Transverse colon (tissue), 4 donors: ENCODE results near the gene KASH5. TPM values are rescaled to one million over a fixed set of nuclear protein-coding genes. Genes with fewer than 3 reads are reported as not detected.

Experiments
- DNase-seq: peaks from one replicate; pipeline ENCODE4 v3.0.0-alpha.2; 2019
- H3K27ac ChIP-seq, 4 donors: fragments of 200-600 bp; sonication (generic); 2 replicates each; pipeline ENCODE4 v1.5.1; 2016 to 2018; ENCODE audit warnings: inconsistent platforms in 4 of 4
- H3K27me3 ChIP-seq: fragments of 200-600 bp; sonication (generic); 2 replicates; pipeline ENCODE4 v1.5.1; 2017; ENCODE audit warnings: inconsistent platforms
- H3K36me3 ChIP-seq, 4 donors: fragments of 200-600 bp; sonication (generic); 2 replicates each; pipeline ENCODE4 v1.5.1; 2017 to 2019; ENCODE audit warnings: inconsistent platforms in 4 of 4
- H3K4me1 ChIP-seq, 4 donors: fragments of 200-600 bp; sonication (generic); 2 replicates each; pipeline ENCODE4 v1.5.1; 2017 to 2020; ENCODE audit warnings: inconsistent platforms in 4 of 4
- H3K4me3 ChIP-seq, 4 donors: fragments of 200-600 bp; sonication (generic); 1 replicate in 1 of 4; 2 replicates in 3 of 4; pipeline versions ENCODE4 v1.5.1 to v1.6.1; 2017 to 2019; ENCODE audit warnings: inconsistent platforms in 4 of 4
- H3K9me3 ChIP-seq, 2 donors: fragments of 200-600 bp; sonication (generic); 2 replicates each; pipeline ENCODE4 v1.5.1; 2017 to 2019; ENCODE audit warnings: inconsistent platforms in 2 of 2
- CTCF ChIP-seq, 5 experiments: fragments of 200-600 bp in 3 of 5; fragments of 450-650 bp in 2 of 5; sonication (generic) in 3 of 5; IDR thresholded peaks; 1 replicate in 2 of 5; 2 replicates in 3 of 5; pipeline ENCODE4 v1.5.1; 2016 to 2017; ENCODE audit warnings: antibody characterized with exemption in 5 of 5, inconsistent platforms in 3 of 5, mild to moderate bottlenecking in 2 of 5, moderate library complexity in 1 of 5
- EP300 ChIP-seq: sonication (generic); formaldehyde crosslinking; IDR thresholded peaks from one replicate; pipeline ENCODE4 v1.6.1; 2017; ENCODE audit warnings: antibody characterized with exemption, low read depth
- POLR2A ChIP-seq: fragments of 450-650 bp; IDR thresholded peaks from one replicate; pipeline ENCODE4 v1.6.1; 2016; ENCODE audit warnings: antibody characterized with exemption, mild to moderate bottlenecking, moderate library complexity
- POLR2AphosphoS5 ChIP-seq, 3 donors: sonication (generic); formaldehyde crosslinking; IDR thresholded peaks; one replicate each; pipeline ENCODE4 v1.6.1; 2016; ENCODE audit warnings: antibody characterized with exemption in 3 of 3
- WGBS, 2 donors: methylation state at CpG; one replicate each; pipeline ENCODE4 v1.1.5; 2018; ENCODE audit warnings: low coverage in 1 of 2; 5-methylcytosine and 5-hydroxymethylcytosine counted together
- in situ Hi-C, 4 donors: fragments of 200-750 bp; cut with MboI; loops; one replicate each; pipeline versions ENCODE4 v1.15.0 to v1.15.1; 2017; ENCODE audit warnings: low sequenced_read_pairs in 3 of 4, low pct_ligation_motif_present in 1 of 4, low pct_unique_long_range_greater_than_20kb in 1 of 4
- intact Hi-C: fragments of 100-400 bp; cut with DNase I; formaldehyde crosslinking; loops from one replicate; pipeline ENCODE4 v1.15.1; 2023; ENCODE audit warnings: low total_unique reads
- total RNA-seq, 4 donors: library from RNA; depleted of rRNA; stranded (reverse); fragments of >200 nt; gene quantifications; one replicate each; pipeline ENCODE4 v1.1.0, GENCODE V29; 2016

KASH5 gene
- total RNA-seq, 4 donors from 2014 or later, result not detected

- peaks cover 5 to 13% (median 8%) of the 10 kb centered on the region in 4 donors for H3K4me1 ChIP-seq
- no peaks in the 10 kb centered on the region for H3K27me3 ChIP-seq
- peaks cover 0 to 4% (median 0%) of the 10 kb centered on the region in 4 donors for H3K36me3 ChIP-seq
- H3K27ac ChIP-seq, result no peak overlapping the region
- in situ Hi-C loops (no loop called here), intact Hi-C loops (no loop called here)
- no peak for DNase-seq
- 88% methylated on average over 11 of the region's 11 CpGs; no CpG with 5 or more reads in 1 of the 2 donors for whole genome bisulfite sequencing, 2 donors
- TF ChIP-seq CTCF (IDR thresholded peaks at IDR 0.05), result no peak
- no peak for TF ChIP-seq POLR2A
- no peak for TF ChIP-seq POLR2AphosphoS5 (IDR thresholded peaks at IDR 0.05)
- TF ChIP-seq EP300, result no peak
- H3K4me3 ChIP-seq, result no peak overlapping the region
- H3K9me3 ChIP-seq, result no peaks in the 10 kb centered on the region
Measured at GRCh38 chr19:49344505-49345423, 43.3 kb upstream of the KASH5 start.

GRCh38 chr19:49347191-49347590 is 40.9 kb upstream of the KASH5 start:
- DNase-seq, result no peak
- 92% methylated on average over 14 of the region's 15 CpGs; no CpG with 5 or more reads in 1 of the 2 donors for WGBS, 2 donors
- peaks cover 0 to 4% (median 0%) of the 10 kb centered on the region in 4 donors for H3K36me3 ChIP-seq
- no peaks in the 10 kb centered on the region for H3K27me3 ChIP-seq
- no peak overlapping the region for H3K4me3 ChIP-seq
- H3K9me3 ChIP-seq, result no peaks in the 10 kb centered on the region
- intact Hi-C loops (no loop called here), in situ Hi-C loops (no loop called here)
- H3K4me1 ChIP-seq, result no peaks in the 10 kb centered on the region
- H3K27ac ChIP-seq, result no peak overlapping the region
- TF ChIP-seq POLR2A (no peak), CTCF (IDR thresholded peaks at IDR 0.05) (no peak), EP300 (no peak)

GRCh38 chr19:49347835-49348234 is 40.2 kb upstream of the KASH5 start:
- no peaks in the 10 kb centered on the region for H3K9me3 ChIP-seq
- no peaks in the 10 kb centered on the region for H3K27me3 ChIP-seq
- no peaks in the 10 kb centered on the region for H3K4me1 ChIP-seq
- in situ Hi-C loops, result no loop called here
- no peak for TF ChIP-seq EP300
- TF ChIP-seq POLR2AphosphoS5 (IDR thresholded peaks at IDR 0.05), result no peak
- TF ChIP-seq POLR2A, result no peak
- no peak for TF ChIP-seq CTCF (IDR thresholded peaks at IDR 0.05)
- 68% methylated on average over 3 of the region's 3 CpGs; no CpG with 5 or more reads in 1 of the 2 donors for WGBS, 2 donors
- H3K4me3 ChIP-seq, result no peak overlapping the region
- H3K36me3 ChIP-seq, result peaks cover 0 to 4% (median 0%) of the 10 kb centered on the region in 4 donors
- no peak overlapping the region for H3K27ac ChIP-seq
- no peak for DNase-seq
- intact Hi-C loops, result no loop called here

GRCh38 chr19:49348305-49349189 is 39.5 kb upstream of the KASH5 start:
- H3K4me1 ChIP-seq, result no peaks in the 10 kb centered on the region
- H3K27me3 ChIP-seq, result no peaks in the 10 kb centered on the region
- H3K9me3 ChIP-seq, result no peaks in the 10 kb centered on the region
- in situ Hi-C loops (no loop called here), intact Hi-C loops (no loop called here)
- WGBS, 2 donors, result 82 to 87% methylated on average over 10 to 12 of the region's 12 CpGs
- H3K27ac ChIP-seq, result no peak overlapping the region
- TF ChIP-seq EP300, result no peak
- no peak for TF ChIP-seq CTCF (IDR thresholded peaks at IDR 0.05)
- TF ChIP-seq POLR2AphosphoS5 (IDR thresholded peaks at IDR 0.05), result no peak
- TF ChIP-seq POLR2A, result no peak
- no peak for DNase-seq
- H3K36me3 ChIP-seq, result peaks cover 0 to 4% (median 0%) of the 10 kb centered on the region in 4 donors
- no peak overlapping the region for H3K4me3 ChIP-seq
